ENCODE results near the gene FBXO42. TPM values are rescaled to one million over a fixed set of nuclear protein-coding genes. Genes with fewer than 3 reads are reported as not detected.

The FBXO42 gene
- total and polyA plus RNA-seq, 9 of the 15 experiments (the other 6 are each of a cell fraction or from before 2014, with no cell fraction given) = 7.2 to 24.8 (median 17.4) TPM

GRCh38 chr1:16248603-16249516 lies 103.4 kb downstream of the FBXO42 start (continued):
- TF ChIP-seq, protein P1, sequence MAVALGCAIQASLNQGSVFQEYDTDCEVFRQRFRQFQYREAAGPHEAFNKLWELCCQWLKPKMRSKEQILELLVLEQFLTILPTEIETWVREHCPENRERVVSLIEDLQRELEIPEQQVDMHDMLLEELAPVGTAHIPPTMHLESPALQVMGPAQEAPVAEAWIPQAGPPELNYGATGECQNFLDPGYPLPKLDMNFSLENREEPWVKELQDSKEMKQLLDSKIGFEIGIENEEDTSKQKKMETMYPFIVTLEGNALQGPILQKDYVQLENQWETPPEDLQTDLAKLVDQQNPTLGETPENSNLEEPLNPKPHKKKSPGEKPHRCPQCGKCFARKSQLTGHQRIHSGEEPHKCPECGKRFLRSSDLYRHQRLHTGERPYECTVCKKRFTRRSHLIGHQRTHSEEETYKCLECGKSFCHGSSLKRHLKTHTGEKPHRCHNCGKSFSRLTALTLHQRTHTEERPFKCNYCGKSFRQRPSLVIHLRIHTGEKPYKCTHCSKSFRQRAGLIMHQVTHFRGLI (CRISPR knock-in tag; IDR thresholded peaks at IDR 0.05) = peak; percentile 79
- peak; percentile 91; the same call in 1 of the 2 replicates for TF ChIP-seq NBN (IDR thresholded peaks at IDR 0.05; ENCODE audit: low read depth)
- TF ChIP-seq YBX1 (IDR thresholded peaks at IDR 0.05) = no peak
- TF ChIP-seq, protein P2, sequence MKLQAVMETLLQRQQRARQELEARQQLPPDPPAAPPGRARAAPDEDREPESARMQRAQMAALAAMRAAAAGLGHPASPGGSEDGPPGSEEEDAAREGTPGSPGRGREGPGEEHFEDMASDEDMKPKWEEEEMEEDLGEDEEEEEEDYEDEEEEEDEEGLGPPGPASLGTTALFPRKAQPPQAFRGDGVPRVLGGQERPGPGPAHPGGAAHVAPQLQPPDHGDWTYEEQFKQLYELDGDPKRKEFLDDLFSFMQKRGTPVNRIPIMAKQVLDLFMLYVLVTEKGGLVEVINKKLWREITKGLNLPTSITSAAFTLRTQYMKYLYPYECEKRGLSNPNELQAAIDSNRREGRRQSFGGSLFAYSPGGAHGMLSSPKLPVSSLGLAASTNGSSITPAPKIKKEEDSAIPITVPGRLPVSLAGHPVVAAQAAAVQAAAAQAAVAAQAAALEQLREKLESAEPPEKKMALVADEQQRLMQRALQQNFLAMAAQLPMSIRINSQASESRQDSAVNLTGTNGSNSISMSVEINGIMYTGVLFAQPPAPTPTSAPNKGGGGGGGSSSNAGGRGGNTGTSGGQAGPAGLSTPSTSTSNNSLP (IDR thresholded peaks at IDR 0.05; ENCODE audit: borderline replicate concordance, low read depth, low read length) = peak; percentile 35; the same call in 1 of the 2 replicates
- no peak for TF ChIP-seq STAG1 (CRISPR knock-in tag; IDR thresholded peaks at IDR 0.05; ENCODE audit: borderline replicate concordance)
- TF ChIP-seq NFXL1 (CRISPR knock-in tag; IDR thresholded peaks at IDR 0.05) = peak; percentile 87
- no peak; a peak in 1 of 4 replicates for TF ChIP-seq CSDE1 (IDR thresholded peaks at IDR 0.05)
- TF ChIP-seq, protein P3, sequence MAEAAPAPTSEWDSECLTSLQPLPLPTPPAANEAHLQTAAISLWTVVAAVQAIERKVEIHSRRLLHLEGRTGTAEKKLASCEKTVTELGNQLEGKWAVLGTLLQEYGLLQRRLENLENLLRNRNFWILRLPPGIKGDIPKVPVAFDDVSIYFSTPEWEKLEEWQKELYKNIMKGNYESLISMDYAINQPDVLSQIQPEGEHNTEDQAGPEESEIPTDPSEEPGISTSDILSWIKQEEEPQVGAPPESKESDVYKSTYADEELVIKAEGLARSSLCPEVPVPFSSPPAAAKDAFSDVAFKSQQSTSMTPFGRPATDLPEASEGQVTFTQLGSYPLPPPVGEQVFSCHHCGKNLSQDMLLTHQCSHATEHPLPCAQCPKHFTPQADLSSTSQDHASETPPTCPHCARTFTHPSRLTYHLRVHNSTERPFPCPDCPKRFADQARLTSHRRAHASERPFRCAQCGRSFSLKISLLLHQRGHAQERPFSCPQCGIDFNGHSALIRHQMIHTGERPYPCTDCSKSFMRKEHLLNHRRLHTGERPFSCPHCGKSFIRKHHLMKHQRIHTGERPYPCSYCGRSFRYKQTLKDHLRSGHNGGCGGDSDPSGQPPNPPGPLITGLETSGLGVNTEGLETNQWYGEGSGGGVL (CRISPR knock-in tag; IDR thresholded peaks at IDR 0.05) = peak; percentile 6; the same call in 1 of the 2 replicates
- TF ChIP-seq, protein P4, sequence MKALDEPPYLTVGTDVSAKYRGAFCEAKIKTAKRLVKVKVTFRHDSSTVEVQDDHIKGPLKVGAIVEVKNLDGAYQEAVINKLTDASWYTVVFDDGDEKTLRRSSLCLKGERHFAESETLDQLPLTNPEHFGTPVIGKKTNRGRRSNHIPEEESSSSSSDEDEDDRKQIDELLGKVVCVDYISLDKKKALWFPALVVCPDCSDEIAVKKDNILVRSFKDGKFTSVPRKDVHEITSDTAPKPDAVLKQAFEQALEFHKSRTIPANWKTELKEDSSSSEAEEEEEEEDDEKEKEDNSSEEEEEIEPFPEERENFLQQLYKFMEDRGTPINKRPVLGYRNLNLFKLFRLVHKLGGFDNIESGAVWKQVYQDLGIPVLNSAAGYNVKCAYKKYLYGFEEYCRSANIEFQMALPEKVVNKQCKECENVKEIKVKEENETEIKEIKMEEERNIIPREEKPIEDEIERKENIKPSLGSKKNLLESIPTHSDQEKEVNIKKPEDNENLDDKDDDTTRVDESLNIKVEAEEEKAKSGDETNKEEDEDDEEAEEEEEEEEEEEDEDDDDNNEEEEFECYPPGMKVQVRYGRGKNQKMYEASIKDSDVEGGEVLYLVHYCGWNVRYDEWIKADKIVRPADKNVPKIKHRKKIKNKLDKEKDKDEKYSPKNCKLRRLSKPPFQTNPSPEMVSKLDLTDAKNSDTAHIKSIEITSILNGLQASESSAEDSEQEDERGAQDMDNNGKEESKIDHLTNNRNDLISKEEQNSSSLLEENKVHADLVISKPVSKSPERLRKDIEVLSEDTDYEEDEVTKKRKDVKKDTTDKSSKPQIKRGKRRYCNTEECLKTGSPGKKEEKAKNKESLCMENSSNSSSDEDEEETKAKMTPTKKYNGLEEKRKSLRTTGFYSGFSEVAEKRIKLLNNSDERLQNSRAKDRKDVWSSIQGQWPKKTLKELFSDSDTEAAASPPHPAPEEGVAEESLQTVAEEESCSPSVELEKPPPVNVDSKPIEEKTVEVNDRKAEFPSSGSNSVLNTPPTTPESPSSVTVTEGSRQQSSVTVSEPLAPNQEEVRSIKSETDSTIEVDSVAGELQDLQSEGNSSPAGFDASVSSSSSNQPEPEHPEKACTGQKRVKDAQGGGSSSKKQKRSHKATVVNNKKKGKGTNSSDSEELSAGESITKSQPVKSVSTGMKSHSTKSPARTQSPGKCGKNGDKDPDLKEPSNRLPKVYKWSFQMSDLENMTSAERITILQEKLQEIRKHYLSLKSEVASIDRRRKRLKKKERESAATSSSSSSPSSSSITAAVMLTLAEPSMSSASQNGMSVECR (CRISPR knock-in tag; IDR thresholded peaks at IDR 0.05) = no peak
- peak; percentile 77; the same call in 1 of the 2 replicates for TF ChIP-seq ZNF311 (CRISPR knock-in tag; IDR thresholded peaks at IDR 0.05)
- TF ChIP-seq SREBF2 (CRISPR knock-in tag; IDR thresholded peaks at IDR 0.05) = no peak
- TF ChIP-seq, protein P5, sequence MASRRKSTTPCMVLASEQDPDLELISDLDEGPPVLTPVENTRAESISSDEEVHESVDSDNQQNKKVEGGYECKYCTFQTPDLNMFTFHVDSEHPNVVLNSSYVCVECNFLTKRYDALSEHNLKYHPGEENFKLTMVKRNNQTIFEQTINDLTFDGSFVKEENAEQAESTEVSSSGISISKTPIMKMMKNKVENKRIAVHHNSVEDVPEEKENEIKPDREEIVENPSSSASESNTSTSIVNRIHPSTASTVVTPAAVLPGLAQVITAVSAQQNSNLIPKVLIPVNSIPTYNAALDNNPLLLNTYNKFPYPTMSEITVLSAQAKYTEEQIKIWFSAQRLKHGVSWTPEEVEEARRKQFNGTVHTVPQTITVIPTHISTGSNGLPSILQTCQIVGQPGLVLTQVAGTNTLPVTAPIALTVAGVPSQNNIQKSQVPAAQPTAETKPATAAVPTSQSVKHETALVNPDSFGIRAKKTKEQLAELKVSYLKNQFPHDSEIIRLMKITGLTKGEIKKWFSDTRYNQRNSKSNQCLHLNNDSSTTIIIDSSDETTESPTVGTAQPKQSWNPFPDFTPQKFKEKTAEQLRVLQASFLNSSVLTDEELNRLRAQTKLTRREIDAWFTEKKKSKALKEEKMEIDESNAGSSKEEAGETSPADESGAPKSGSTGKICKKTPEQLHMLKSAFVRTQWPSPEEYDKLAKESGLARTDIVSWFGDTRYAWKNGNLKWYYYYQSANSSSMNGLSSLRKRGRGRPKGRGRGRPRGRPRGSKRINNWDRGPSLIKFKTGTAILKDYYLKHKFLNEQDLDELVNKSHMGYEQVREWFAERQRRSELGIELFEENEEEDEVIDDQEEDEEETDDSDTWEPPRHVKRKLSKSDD (conservative IDR thresholded peaks at IDR 0.05; ENCODE audit: low read length) = no peak

Data from K562 (cell line).